Activated T-cell treated with anti-CD3 and anti-CD28 coated beads, Interleukin-2, amount 50 U/mL, for 1 hour (primary cell): ENCODE results near the gene RPL31.
A peak's percentile ranks its signal among the peaks of the same experiment; 100 is the strongest.

ENCODE experiments used
- DNase-seq: peaks from one replicate; pipeline ENCODE4 v3.0.0-alpha.2; 2020

Gene RPL31

DNA sequence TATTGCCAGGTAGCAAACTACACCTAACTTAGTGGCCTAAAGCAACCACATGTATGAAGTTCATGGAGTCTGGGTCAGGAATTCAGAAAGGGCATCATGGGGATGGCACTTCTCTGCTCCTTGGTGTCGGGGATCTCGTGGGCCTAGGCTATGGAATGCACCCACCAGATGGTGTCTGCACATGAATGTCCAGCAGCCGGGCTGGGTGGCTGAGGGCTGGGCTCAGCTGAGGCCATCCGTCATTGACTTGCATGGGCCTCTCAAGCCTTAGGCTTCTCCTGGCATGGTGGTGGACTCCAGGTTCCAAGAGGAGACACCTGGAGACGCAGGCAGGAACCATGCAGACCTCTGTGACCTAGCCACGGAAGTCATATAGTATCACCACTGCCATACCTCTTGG, 26.0 kb upstream of the RPL31 start:
- DNase-seq = no peak

- no peak for DNase-seq
Measured at GRCh38 chr2:100976645-100977391, 25.3 kb upstream of the RPL31 start.

- no peak for DNase-seq
Measured at GRCh38 chr2:100977511-100977910, 24.6 kb upstream of the RPL31 start.

GRCh38 chr2:100978582-100979191, 23.4 kb upstream of the RPL31 start:
- DNase-seq = no peak

- no peak for DNase-seq
Measured at GRCh38 chr2:100980046-100980445, 22.0 kb upstream of the RPL31 start.

GRCh38 chr2:100981011-100981410, 21.1 kb upstream of the RPL31 start:
- no peak for DNase-seq

- DNase-seq = no peak
Measured at GRCh38 chr2:100982431-100982861, 19.6 kb upstream of the RPL31 start.

GRCh38 chr2:100983201-100983600, 18.9 kb upstream of the RPL31 start:
- no peak for DNase-seq

- no peak for DNase-seq
Measured at GRCh38 chr2:100983684-100984310, 18.3 kb upstream of the RPL31 start.

DNA sequence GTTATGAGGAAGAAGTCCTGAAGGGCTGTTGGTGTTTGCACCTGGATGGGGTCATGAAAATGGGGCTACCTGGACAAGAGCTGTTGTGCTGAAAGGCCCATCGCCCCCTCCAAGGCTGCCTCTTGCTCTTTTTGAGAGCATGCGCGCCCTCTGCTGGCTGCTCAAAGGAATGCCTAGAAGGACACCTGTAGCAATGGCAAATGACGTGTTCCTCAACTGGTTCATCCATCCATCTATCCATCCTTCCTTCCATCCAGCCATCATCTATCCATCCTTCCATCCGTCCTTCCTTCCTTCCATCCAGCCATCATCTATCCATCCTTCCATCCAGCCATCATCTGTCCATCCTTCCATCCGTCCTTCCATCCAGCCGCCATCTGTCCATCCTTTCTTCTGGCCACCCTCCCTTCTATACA, 17.2 kb upstream of the RPL31 start:
- peak; percentile 80 for DNase-seq

GRCh38 chr2:100986157-100986556, 15.9 kb upstream of the RPL31 start:
- no peak for DNase-seq

DNA sequence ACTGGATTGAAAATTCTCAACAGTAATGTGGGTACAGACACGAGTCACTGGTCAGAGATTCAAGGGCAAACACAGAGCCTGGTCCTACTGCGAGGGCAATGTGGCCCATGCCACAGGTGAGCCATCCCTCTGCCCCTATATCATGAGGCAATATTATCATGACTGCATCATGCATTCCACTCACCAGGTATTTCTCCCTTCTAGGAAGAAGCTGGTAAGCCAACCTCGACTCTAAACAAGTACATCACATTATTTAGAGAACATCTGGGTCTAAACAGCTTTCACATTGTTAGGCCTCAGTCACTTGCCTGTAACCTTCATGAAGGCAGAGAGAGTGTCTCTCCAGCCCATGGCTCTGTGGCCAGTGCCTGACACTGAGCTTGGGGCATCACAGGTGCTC, 14.6 kb upstream of the RPL31 start:
- DNase-seq = no peak

DNA sequence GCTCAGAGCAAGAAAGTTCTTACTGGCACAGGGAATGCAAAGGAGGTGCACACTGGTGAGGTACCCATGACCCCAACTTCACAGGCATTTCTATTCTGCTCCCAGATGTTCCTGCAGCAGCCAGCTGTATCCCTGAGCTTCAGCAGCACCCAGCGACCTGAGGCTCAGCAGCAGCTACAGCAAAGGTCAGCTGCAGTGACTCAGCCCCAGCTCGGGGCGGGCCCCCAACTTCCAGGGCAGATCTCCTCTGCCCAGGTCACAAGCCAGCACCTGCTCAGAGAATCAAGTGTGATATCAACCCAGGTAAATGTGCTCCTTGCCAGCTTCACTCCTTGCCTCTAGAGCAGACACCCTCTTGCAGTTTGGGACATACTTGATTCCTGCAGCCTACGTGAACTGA, 14.1 kb upstream of the RPL31 start:
- no peak for DNase-seq

DNA sequence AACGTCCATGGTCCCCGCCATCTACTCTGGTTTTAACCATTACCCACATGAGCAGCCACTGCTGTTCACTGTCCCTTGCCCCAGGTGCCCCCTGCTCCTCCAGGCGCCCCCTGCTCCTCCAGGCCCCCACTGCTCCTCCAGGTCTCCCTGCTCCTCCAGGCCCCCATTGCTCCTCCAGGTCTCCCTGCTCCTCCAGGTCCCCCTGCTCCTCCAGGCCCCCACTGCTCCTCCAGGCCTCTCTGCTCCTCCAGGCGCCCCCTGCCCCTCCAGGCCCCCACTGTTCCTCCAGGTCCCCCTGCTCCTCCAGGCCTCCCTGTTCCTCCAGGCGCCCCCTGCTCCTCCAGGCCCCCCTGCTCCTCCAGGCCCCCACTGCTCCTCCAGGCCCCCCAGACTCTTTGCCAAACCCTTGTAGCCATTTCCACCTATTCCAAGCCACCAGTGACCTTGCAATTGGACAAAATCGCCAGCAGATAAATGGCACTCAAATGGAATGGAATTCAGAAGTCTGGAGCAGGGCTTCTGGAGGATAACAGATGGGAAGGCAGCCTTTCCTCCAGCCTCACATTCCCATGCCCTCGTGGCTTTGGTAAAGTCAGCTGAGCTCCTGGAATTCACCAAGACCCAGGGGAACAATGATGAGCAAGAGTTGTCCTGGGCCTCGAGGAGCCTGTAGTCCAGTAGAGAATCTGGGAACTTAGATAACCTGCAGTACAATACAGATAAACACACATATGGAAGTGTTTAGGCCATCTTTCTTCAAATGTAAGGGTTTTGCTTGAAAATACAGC, 13.3 kb upstream of the RPL31 start:
- no peak for DNase-seq

DNA sequence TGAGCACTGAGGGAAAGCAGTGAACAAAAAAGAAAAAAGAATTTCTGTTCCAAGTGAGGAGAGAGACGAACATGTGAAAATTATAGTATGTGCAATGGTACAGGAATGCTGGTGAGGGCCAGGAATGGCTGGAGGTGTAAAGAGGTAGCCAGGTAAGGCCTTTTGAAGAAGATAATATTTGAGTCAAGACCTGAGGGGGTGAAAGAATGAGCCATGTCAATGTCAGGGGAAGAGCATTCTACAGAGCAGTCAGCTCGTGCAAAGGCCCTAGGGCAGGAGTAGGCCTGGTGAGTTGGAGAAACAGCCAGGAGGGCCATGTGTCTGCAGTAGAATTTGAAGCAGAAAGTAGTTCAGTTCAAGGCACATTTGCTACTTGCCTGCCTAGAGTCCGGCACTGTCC, 12.4 kb upstream of the RPL31 start:
- DNase-seq = no peak

DNA sequence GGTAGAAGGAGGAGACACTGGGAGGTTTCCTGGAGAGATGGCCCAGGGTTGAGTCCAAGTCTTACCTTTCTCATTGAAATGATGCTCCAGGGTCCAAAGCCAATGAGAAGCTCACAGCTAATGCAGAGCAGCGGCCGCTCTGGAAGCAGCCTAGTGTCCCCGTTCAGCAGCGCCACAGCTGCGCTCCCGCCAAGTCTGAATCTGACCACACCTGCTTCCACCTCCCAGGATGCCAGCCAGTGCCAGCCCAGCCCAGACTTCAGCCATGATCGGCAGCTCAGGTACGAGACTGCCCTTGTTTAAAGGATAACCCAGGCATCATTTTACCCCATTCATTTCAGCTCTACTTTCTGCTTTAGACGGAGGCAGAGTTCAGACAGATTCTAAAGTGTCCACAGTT, 11.9 kb upstream of the RPL31 start:
- no peak for DNase-seq

- no peak for DNase-seq
Measured at GRCh38 chr2:100990650-100991403, 11.3 kb upstream of the RPL31 start.

DNA sequence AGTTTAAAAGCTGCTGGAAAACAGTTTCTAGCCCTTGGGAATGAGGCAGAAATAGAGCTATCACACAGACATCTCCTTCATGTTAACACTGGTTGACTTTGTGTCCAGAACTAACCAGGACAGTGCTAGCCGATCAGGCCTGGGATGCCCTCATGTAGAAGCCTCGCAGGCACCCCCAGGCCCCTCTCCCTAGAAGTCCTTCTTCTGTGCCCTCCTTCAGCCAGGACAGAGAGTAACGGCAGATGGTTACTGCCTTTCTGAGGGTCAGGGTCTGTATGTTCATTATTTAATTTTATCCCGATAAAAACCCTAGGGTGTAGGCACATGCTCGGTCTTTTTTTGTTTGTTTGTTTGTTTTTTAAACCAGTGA, 10.7 kb upstream of the RPL31 start:
- no peak for DNase-seq

DNA sequence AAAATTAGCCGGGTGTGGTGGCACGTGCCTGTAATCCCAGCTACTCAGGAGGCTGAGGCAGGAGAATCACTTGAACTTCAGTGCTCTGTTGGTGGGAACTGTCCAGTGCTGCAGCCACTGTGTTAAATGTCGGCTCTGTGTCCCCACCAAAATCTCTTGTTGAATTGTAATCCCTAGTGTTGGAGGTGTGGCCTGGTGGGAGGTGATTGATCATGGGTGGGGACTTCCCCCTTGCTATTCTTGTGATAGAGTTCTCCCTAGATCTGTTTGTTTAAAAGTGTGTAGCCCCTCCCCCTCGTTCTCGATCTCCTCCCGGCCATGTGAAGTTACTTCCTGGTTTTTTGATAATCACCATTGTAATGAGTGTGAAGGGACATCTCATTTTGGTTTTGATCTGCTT, 9.8 kb upstream of the RPL31 start:
- DNase-seq = no peak

GRCh38 chr2:100993294-100993693, 8.8 kb upstream of the RPL31 start:
- no peak for DNase-seq

DNA sequence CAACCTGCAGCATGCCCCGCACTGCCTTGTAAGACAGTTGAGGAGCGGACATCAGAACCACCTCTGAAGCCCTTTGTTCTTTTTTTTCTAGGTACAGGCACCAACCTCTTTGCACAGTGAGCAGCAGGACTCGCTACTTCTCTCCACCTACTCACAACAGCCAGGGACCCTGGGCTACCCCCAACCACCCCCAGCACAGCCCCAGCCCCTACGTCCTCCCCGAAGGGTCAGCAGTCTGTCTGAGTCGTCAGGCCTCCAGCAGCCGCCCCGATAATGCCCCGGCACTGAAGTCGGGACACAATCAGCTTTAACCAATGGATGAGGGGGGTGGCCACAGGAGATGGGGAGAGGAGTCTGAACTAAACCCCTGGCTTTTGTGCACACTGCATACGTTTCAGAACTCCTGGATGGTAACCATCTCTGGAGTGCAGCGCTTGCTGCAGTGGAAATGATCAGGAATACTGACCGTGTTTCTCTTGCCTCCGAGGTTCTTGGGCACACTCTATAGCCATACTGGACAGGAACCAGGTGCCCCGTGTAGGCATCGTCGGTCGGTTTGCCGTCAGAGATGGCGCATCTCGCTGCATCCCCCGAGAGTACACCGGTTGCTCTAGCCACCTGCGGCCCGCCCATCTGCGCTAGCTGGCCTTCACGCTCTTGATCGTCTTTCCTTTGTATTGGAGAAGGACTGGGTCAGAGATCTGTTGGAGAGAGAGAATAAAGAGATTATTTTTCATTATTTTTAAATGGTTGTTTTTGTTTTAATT, 6.6 kb upstream of the RPL31 start:
- DNase-seq = no peak
